ENCODE data around the gene NUTM2F. TPM values are rescaled to one million over a fixed set of nuclear protein-coding genes. Genes with fewer than 3 reads are reported as not detected.

The NUTM2F gene
- total and polyA plus RNA-seq, 2 donors (not counting 3 experiments of a cell fraction or from before 2014, with no cell fraction given): not detected

GRCh38 chr9:94270009-94270408 is 58.4 kb downstream of the NUTM2F start:
- ChIA-PET POLR2A (no interaction called here), CTCF (no interaction called here)
- Histone ChIP-seq H4K20me1 (replicated peaks; ENCODE audit: control insufficient read depth, extremely low read depth, insufficient read depth, low read length) (no peaks in the 10 kb centered on the region), H2AFZ (ENCODE audit: low read depth, low read length) (no peak overlapping the region), H3K4me3 (replicated peaks in 1 of 3; ENCODE audit: insufficient read depth in 1 of 3, low read depth in 1 of 3, low read length in 3 of 3) (no peak overlapping the region), H3K27ac (ENCODE audit: insufficient read depth, low read depth, low read length) (no peak overlapping the region), H3K4me1 (ENCODE audit: control insufficient read depth, extremely low read depth, insufficient read depth, low read length) (no peaks in the 10 kb centered on the region), H3K9ac (replicated peaks; ENCODE audit: extremely low read depth, insufficient read depth, low read length) (no peak overlapping the region), H3K36me3 (ENCODE audit: control insufficient read depth in 2 of 2, extremely low read depth in 1 of 2, insufficient read depth in 2 of 2, low read length in 2 of 2) (no peaks in the 10 kb centered on the region), H3K9me1 (replicated peaks; ENCODE audit: control insufficient read depth, extremely low read depth, insufficient read depth, low read length) (no peaks in the 10 kb centered on the region), H3K27me3 (ENCODE audit: control insufficient read depth in 2 of 2, insufficient read depth in 2 of 2, low read length in 2 of 2) (no peaks in the 10 kb centered on the region), H3K4me2 (ENCODE audit: insufficient read depth, low read length) (no peak overlapping the region), H3K79me2 (ENCODE audit: control insufficient read depth, insufficient read depth, low read length) (peaks cover 10% of the 10 kb centered on the region), H3K9me3 (replicated peaks; ENCODE audit: control insufficient read depth, insufficient read depth, low read length) (no peaks in the 10 kb centered on the region)
- TF ChIP-seq GATA2 (IDR thresholded peaks at IDR 0.05; ENCODE audit: insufficient read depth, insufficient read length, low read depth, low read length): no peak
- no peak for TF ChIP-seq EZH2 (IDR thresholded peaks at IDR 0.05; ENCODE audit: borderline replicate concordance, low read depth, low read length, severe bottlenecking)
- no peak for TF ChIP-seq JUN (IDR thresholded peaks at IDR 0.05; ENCODE audit: borderline replicate concordance, insufficient read depth, insufficient read length, low read depth)
- no peak for TF ChIP-seq MYC (IDR thresholded peaks at IDR 0.05; ENCODE audit: low read depth, low read length)
- TF ChIP-seq FOS (IDR thresholded peaks at IDR 0.05; ENCODE audit: borderline replicate concordance, insufficient read depth, low read length): no peak
- TF ChIP-seq POLR2A (IDR thresholded peaks at IDR 0.05; ENCODE audit: low read depth, low read length): no peak
- TF ChIP-seq POLR2AphosphoS5 (IDR thresholded peaks at IDR 0.05; ENCODE audit: insufficient read depth, low read depth, low read length): no peak
- TF ChIP-seq MAX (IDR thresholded peaks at IDR 0.05; ENCODE audit: insufficient read depth, insufficient read length): no peak
- no peak for TF ChIP-seq CTCF (IDR thresholded peaks at IDR 0.05; ENCODE audit: extremely low read depth in 1 of 2, insufficient read depth in 1 of 2, low read depth in 1 of 2, low read length in 2 of 2)
- dilution Hi-C loops (cut with MboI; ENCODE audit: extremely low pct_ligation_motif_present, low sequenced_read_pairs) (no loop called here), intact Hi-C loops (cut with micrococcal nuclease) (no loop called here)
- DNase-seq (ENCODE audit: low read depth, low spot score) (no peak), FAIRE-seq (no peak)
- BruUV-seq (replicated peaks): no TSS peak
